Activated T-helper 2 cell treated with anti-CD3 and anti-CD28 coated beads, Interferon-gamma antibody, Interleukin-2, Interleukin-4, amounts not matched to agents 10 μg/mL and 5 μg/mL and 100 μg/mL, durations not matched to agents 14 hours and 24 hours and 36 hours (primary cell): ENCODE data around the gene BCL2L13. TPM values are rescaled to one million over a fixed set of nuclear protein-coding genes. Genes with fewer than 3 reads are reported as not detected.
"Not testable (repeated sequence)": the region's sequence is repeated elsewhere in the genome, so short reads cannot be mapped to it uniquely, and the experiment has no call there.

ENCODE experiments used
- DNase-seq: peaks from one replicate; pipeline ENCODE4 v3.0.0; 2021; ENCODE audit warnings: low spot score
- H3K27ac Mint-ChIP-seq: one replicate; pipeline ENCODE4 v1.8.0; 2021; ENCODE audit warnings: mixed read lengths
- H3K27me3 Mint-ChIP-seq: one replicate; pipeline ENCODE4 v1.8.0; 2021; ENCODE audit warnings: low read depth, mixed read lengths
- H3K36me3 Mint-ChIP-seq: one replicate; pipeline ENCODE4 v1.8.0; 2021; ENCODE audit warnings: low read depth, mixed read lengths
- H3K4me1 Mint-ChIP-seq: one replicate; pipeline ENCODE4 v1.8.0; 2021; ENCODE audit warnings: low read depth, mixed read lengths
- H3K4me3 Mint-ChIP-seq: one replicate; pipeline ENCODE4 v1.8.0; 2021; ENCODE audit warnings: low read depth, mild to moderate bottlenecking, moderate library complexity, mixed read lengths
- H3K9me3 Mint-ChIP-seq: one replicate; pipeline ENCODE4 v1.8.0; 2021; ENCODE audit warnings: mixed read lengths
- intact Hi-C: fragments of 100-400 bp; cut with micrococcal nuclease; formaldehyde crosslinking; loops from one replicate; pipeline ENCODE4 v1.15.1; 2023
- total RNA-seq: library from RNA; stranded (reverse); gene quantifications from 2 replicates; pipeline ENCODE4 v1.2.3, GENCODE V29; 2022

The BCL2L13 gene
- total RNA-seq, 1 donor from 2014 or later: 33.7 TPM

DNA sequence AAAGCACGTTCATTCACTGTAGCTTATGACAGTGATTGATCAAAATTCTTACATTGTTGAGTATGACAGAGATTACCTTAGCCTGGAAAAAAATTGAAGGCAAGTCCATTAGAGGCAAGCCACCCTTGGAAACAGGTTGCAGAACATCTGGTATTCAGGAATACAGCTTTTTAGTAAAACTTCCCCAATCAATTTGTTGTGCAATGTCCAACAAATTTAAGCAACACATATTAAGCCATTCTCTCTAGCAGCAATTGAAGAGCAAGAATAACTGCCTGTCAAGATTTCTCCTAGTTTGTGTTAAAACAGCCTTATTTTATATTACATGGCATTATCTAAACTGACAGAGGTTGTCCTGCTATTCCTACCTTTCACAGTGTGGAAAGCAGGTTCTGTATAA lies 37.0 kb downstream of the BCL2L13 start:
- H3K9me3 Mint-ChIP-seq: no peaks in the 10 kb centered on the region
- no peaks in the 10 kb centered on the region for H3K27me3 Mint-ChIP-seq
- H3K4me3 Mint-ChIP-seq: no peak overlapping the region
- peaks cover 23% of the 10 kb centered on the region for H3K4me1 Mint-ChIP-seq
- intact Hi-C loops: no loop called here
- H3K36me3 Mint-ChIP-seq: peaks cover 7% of the 10 kb centered on the region
- no peak overlapping the region for H3K27ac Mint-ChIP-seq
- DNase-seq: no peak

DNA sequence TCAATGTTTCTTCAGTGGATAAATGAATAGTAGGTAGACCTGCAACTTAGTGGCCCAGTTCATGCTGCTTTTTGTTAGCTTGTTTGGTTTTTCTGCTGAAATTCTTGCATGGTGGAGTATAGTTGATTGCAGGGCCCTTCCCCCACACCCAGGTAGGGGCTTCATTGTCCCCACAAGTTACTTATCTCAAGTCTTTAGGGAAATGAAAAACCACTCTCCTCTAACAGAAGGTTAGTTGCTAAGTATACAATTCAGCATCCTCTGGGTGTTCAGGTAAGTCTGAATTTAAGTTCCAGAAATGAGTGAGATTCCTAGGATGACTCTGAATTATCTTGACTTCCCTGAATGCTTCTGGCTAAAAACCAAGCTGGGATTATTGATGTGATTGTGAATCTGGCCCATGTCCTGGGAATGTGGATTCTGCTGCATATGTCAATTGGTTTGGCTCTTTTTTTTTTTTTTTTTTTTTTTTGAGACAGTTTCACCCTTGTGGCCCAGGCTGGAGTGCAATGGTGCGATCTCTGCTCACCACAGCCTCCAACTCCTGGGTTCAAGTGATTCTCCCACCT lies 40.3 kb downstream of the BCL2L13 start:
- Mint-ChIP-seq H3K9me3 (no peaks in the 10 kb centered on the region), H3K36me3 (peaks cover 2% of the 10 kb centered on the region), H3K27me3 (no peaks in the 10 kb centered on the region), H3K4me1 (peaks cover 7% of the 10 kb centered on the region), H3K27ac (no peak overlapping the region), H3K4me3 (no peak overlapping the region)
- intact Hi-C loops: no loop called here
- DNase-seq: no peak

DNA sequence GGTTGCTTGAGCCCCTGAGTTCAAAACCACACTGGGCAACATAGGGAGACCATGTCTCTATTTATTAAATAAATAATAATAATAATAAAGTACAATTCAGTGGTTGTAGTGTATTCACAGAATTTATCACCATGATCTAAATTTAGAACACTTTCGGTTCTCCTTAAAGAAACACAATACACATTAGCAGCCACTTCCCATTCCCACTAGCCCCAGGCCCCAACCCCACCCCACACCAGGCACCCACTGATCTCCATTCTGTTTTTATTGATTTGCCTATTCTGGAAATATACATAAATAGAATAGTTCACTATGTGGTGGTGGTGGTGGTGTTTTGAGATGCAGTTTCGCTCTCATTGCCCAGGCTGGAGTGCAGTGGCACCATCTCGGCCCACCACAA lies 45.7 kb downstream of the BCL2L13 start:
- no peaks in the 10 kb centered on the region for H3K9me3 Mint-ChIP-seq
- no peaks in the 10 kb centered on the region for H3K27me3 Mint-ChIP-seq
- H3K4me3 Mint-ChIP-seq: no peak overlapping the region
- no peak for DNase-seq
- intact Hi-C loops: no loop called here
- H3K36me3 Mint-ChIP-seq: peaks cover 3% of the 10 kb centered on the region
- H3K27ac Mint-ChIP-seq: no peak overlapping the region
- no peaks in the 10 kb centered on the region for H3K4me1 Mint-ChIP-seq

DNA sequence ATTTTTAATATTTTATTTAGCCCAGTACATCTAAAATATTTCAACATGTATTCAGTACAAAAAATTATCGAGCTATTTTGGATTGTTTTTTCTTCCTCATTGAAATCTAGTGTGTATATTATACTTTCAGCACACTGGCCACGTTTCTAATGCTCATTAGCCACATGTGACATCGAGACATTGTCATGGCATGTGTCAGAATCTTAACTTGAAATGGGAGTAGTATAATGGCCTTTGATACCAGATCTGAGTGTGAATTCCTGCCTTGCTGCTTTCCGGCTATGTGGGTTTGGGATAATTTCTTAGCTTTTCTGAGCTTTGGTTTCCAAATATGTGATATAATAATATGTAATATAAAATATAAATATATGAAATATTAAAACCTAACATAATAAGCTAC lies 54.3 kb downstream of the BCL2L13 start:
- no peak for DNase-seq
- Mint-ChIP-seq H3K9me3 (no peaks in the 10 kb centered on the region), H3K27ac (no peak overlapping the region), H3K36me3 (peaks cover 9% of the 10 kb centered on the region), H3K4me1 (peaks cover 3% of the 10 kb centered on the region), H3K4me3 (no peak overlapping the region), H3K27me3 (no peaks in the 10 kb centered on the region)
- intact Hi-C loops: no loop called here

DNA sequence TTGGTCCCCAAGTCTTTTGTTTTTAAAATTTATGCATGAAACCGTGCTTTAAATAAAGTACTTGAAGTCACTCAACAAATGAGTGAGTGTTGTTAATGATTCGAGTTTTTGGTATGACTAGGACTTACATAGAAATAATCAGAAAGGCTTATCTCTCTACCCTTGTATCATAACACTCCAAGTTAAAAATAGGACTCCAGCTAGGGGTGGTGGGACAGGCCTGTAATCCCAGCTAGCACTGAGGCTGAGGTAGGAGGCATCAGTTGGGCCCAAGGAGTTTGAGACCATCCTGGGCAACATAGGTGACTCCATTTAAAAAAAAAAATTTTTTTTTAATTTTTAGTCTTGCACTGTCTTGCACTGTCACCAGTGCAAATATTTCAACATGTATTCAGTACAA lies 55.6 kb downstream of the BCL2L13 start:
- H3K27ac Mint-ChIP-seq: no peak overlapping the region
- no peak for DNase-seq
- no peaks in the 10 kb centered on the region for H3K27me3 Mint-ChIP-seq
- H3K36me3 Mint-ChIP-seq: peaks cover 13% of the 10 kb centered on the region
- no peaks in the 10 kb centered on the region for H3K9me3 Mint-ChIP-seq
- no peak overlapping the region for H3K4me3 Mint-ChIP-seq
- intact Hi-C loops: no loop called here
- H3K4me1 Mint-ChIP-seq: peaks cover 8% of the 10 kb centered on the region

DNA sequence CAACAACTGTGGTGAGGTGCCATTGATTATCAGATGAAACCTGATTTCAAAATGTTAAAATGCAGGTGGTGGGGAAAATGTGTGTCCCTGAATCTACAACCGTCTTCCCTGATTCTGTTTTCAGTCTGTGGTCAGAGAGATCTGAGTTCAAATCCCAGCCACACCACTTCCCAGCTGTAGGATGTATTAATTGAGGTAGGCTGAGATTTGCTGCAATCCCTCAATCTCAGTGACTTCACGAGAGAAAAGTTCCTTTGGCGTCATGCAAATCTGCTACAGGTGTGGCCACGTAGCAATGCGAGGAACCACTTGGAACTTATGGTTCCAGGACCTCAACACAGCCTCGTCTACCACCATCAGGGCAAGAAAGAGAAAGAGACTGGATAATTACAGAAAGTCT lies 56.2 kb downstream of the BCL2L13 start:
- Mint-ChIP-seq H3K27ac (no peak overlapping the region), H3K36me3 (peaks cover 18% of the 10 kb centered on the region), H3K4me1 (peaks cover 8% of the 10 kb centered on the region), H3K9me3 (no peaks in the 10 kb centered on the region), H3K4me3 (no peak overlapping the region), H3K27me3 (no peaks in the 10 kb centered on the region)
- intact Hi-C loops: no loop called here
- no peak for DNase-seq

DNA sequence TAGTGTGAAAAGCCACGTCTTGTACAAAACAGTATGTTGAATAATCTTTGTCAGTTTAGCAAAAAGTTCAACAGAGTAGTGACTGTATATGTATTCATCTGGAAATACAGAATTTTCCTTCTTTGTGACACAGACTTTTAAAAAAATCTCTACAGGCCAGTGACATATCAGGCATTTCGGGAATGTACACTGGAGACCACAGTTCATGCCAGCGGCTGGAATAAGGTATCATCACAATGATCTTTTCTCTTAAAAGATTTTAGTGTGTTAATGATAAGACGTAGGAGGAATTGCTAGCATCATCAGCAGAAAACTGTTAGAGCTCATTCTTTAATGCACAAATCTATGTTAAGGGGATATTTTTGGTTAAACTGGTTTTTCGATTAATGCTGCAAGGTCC lies 57.4 kb downstream of the BCL2L13 start:
- peaks cover 8% of the 10 kb centered on the region for H3K4me1 Mint-ChIP-seq
- H3K9me3 Mint-ChIP-seq: no peaks in the 10 kb centered on the region
- H3K27ac Mint-ChIP-seq: no peak overlapping the region
- H3K27me3 Mint-ChIP-seq: no peaks in the 10 kb centered on the region
- intact Hi-C loops: no loop called here
- no peak for DNase-seq
- H3K4me3 Mint-ChIP-seq: no peak overlapping the region
- peaks cover 20% of the 10 kb centered on the region for H3K36me3 Mint-ChIP-seq

DNA sequence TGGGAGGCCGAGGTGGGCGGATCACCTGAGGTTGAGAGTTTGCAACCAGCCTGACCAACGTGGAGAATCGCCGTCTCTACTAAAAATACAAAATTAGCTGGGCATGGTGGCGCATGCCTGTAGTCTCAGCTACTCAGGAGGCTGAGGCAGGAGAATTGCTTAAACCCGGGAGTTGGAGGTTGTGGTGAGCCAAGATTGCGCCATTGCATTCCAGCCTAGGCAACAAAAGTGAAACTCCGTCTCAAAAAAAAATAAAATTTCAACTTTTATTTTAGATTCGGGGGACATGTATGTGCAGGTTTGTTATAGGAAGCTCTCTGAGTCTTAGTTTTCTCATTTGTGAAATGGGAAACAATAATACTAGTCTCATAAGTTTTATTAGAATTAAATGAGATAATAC lies 58.6 kb downstream of the BCL2L13 start:
- DNase-seq, H3K27ac Mint-ChIP-seq, H3K4me3 Mint-ChIP-seq, intact Hi-C loops, H3K4me1 Mint-ChIP-seq, H3K27me3 Mint-ChIP-seq, H3K9me3 Mint-ChIP-seq: not testable (repeated sequence)
- H3K36me3 Mint-ChIP-seq: peaks cover 18% of the 10 kb centered on the region

DNA sequence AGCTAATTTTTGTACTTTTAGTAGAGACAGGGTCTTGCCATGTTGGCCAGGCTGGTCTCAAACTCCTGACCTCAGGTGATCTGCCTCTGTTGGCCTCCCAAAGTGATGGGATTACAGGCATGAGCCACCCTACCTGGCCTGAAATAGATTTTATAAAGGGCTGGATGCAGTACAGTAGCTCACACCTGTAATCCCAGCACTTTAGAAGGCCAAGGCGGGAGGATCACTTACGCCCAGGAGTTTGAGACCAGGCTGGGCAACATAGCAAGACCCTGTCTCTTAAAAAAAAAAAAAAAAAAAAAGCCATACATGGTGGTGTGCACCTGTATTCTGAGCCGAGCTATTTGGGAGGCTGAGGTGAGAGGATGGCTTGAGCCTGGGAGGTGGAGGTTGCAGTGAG lies 59.7 kb downstream of the BCL2L13 start:
- DNase-seq, intact Hi-C loops, H3K4me1 Mint-ChIP-seq, H3K27me3 Mint-ChIP-seq, H3K4me3 Mint-ChIP-seq, H3K27ac Mint-ChIP-seq, H3K9me3 Mint-ChIP-seq: not testable (repeated sequence)
- H3K36me3 Mint-ChIP-seq: peaks cover 19% of the 10 kb centered on the region

DNA sequence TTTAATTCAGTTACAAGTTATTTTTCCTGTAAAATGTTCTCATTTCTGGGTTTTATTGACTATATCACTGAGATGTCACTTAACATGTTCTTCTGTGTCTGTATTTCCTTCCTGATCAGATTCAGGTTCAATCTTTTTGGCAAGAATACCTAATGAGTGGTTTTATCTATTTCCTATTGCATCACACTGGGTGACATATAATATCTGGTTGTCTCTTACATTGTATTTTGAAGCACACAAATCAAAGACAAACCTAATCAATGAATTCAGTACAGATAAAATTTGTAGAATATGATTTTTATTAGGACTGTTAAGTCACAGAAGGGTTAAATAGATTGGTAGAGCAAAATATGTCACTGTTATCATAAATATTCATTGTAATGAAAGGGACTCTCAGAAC lies 60.4 kb downstream of the BCL2L13 start:
- H3K36me3 Mint-ChIP-seq: peaks cover 24% of the 10 kb centered on the region
- DNase-seq: no peak
- H3K27me3 Mint-ChIP-seq: no peaks in the 10 kb centered on the region
- H3K27ac Mint-ChIP-seq: no peak overlapping the region
- no peaks in the 10 kb centered on the region for H3K9me3 Mint-ChIP-seq
- intact Hi-C loops: no loop called here
- peaks cover 8% of the 10 kb centered on the region for H3K4me1 Mint-ChIP-seq
- no peak overlapping the region for H3K4me3 Mint-ChIP-seq

DNA sequence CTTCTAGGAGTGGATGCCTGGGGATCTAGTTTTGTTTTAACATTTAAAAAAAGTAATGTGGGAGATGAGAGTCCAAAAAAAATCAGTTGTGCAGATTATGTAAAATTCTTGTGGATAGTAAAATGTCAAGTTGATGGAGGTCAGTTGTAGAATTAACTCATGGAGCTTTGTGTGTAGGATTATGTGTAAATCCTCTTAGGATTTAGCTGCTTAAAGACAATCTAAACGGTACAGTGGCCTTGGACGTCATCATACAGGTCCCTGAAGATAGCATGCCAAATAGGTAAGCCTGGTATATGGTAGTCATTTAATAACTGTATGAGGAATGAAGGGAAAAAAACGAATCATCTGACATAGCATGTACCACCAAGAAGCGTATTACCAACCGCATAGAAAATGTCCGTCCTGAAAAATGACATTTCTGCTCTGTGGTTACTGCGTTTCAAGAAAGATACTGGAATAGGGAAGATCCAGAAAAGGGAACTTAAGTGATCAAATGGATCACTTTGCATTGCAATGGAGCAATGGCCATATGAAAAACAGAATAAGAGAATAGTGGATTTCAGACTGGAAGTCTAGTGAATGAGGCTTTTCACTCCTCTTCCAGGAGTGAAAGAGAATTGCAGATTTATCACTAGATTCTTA lies 61.3 kb downstream of the BCL2L13 start:
- H3K9me3 Mint-ChIP-seq: no peaks in the 10 kb centered on the region
- no peak overlapping the region for H3K4me3 Mint-ChIP-seq
- peaks cover 7% of the 10 kb centered on the region for H3K4me1 Mint-ChIP-seq
- H3K27ac Mint-ChIP-seq: no peak overlapping the region
- peaks cover 24% of the 10 kb centered on the region for H3K36me3 Mint-ChIP-seq
- intact Hi-C loops: no loop called here
- no peaks in the 10 kb centered on the region for H3K27me3 Mint-ChIP-seq
- no peak for DNase-seq

DNA sequence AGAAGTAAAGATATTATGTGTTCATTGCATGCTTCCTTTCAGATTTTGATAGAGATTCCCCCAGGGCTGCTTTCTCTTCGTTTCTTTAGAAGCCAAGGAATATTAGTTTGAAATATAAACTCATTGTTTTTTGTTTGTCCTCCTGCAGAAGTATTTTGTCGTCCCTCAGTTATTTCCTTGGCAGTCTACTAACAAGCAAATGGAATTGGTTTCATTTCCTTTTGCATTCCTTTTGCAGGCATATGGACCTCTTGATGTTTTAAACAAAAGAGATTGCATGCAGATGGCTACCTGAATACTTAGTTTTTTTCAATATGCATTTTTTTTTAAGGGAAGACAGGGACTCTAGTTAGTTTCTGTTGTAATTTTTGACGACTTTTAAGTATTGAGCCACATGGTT lies 62.2 kb downstream of the BCL2L13 start:
- Mint-ChIP-seq H3K27ac (no peak overlapping the region), H3K9me3 (no peaks in the 10 kb centered on the region), H3K36me3 (peaks cover 26% of the 10 kb centered on the region), H3K4me1 (peaks cover 8% of the 10 kb centered on the region), H3K4me3 (no peak overlapping the region), H3K27me3 (no peaks in the 10 kb centered on the region)
- DNase-seq: no peak
- intact Hi-C loops: no loop called here

DNA sequence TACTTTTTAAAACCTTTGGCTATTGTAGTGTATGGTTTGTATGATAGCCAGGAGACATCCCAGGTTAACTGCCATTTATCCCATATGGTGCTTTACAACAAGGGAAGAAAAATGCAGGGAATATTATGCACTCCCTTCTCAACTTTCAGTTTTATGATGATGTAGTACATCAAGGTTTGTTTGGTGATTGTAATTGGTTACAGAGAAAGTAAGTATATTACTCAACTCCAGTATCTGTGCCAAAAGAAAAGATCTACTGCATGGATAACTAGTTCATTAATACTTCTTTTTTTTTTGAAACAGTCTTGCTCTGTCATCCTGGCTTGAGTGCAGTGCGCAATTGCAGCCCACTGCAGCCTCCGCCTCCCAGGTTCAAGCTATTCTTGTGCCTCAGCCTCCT lies 65.3 kb downstream of the BCL2L13 start:
- peaks cover 20% of the 10 kb centered on the region for H3K4me1 Mint-ChIP-seq
- H3K27me3 Mint-ChIP-seq: no peaks in the 10 kb centered on the region
- peaks cover 31% of the 10 kb centered on the region for H3K36me3 Mint-ChIP-seq
- H3K4me3 Mint-ChIP-seq: no peak overlapping the region
- no peak for DNase-seq
- intact Hi-C loops: no loop called here
- H3K27ac Mint-ChIP-seq: no peak overlapping the region
- H3K9me3 Mint-ChIP-seq: no peaks in the 10 kb centered on the region

DNA sequence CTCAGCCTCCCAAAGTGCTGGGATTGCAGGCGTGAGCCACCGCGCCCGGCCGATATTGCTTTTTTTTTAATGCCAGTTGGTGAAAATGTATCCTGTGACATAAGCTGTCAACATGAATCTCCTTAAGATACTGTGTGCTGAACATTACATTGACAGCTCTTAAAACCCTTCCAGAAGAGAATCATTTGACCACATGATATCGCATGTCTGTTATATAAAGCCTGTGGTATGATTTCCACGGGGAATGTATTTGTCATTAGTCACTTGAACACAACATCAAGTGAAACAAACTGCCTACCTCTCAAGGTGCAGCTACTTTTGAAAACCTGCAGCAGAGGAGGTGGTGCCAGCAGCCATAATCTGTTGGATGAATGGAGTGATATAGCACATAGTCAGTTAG lies 67.0 kb downstream of the BCL2L13 start:
- DNase-seq: no peak
- Mint-ChIP-seq H3K27ac (no peak overlapping the region), H3K4me1 (peaks cover 17% of the 10 kb centered on the region), H3K27me3 (no peaks in the 10 kb centered on the region), H3K4me3 (no peak overlapping the region), H3K9me3 (no peaks in the 10 kb centered on the region), H3K36me3 (peaks cover 23% of the 10 kb centered on the region)
- intact Hi-C loops: loop anchor here (5.0 kb wide), 1 partner anchor 33 kb away; no protein-coding TSS in a partner anchor
